HL-60/S4 treated with retinoic acid at 250 ng/mL for 4 days and 3 days (cell line): ENCODE results near the gene MAP3K20.
"Not testable (repeated sequence)": the region's sequence is repeated elsewhere in the genome, so short reads cannot be mapped to it uniquely, and the experiment has no call there.

Experiments used
- in situ Hi-C: fragments of 300-500 bp; cut with MboI; formaldehyde crosslinking; loops from 2 replicates; pipeline ENCODE4 v1.7.0; 2022; ENCODE audit warnings: low sequenced_read_pairs

MAP3K20 gene

DNA sequence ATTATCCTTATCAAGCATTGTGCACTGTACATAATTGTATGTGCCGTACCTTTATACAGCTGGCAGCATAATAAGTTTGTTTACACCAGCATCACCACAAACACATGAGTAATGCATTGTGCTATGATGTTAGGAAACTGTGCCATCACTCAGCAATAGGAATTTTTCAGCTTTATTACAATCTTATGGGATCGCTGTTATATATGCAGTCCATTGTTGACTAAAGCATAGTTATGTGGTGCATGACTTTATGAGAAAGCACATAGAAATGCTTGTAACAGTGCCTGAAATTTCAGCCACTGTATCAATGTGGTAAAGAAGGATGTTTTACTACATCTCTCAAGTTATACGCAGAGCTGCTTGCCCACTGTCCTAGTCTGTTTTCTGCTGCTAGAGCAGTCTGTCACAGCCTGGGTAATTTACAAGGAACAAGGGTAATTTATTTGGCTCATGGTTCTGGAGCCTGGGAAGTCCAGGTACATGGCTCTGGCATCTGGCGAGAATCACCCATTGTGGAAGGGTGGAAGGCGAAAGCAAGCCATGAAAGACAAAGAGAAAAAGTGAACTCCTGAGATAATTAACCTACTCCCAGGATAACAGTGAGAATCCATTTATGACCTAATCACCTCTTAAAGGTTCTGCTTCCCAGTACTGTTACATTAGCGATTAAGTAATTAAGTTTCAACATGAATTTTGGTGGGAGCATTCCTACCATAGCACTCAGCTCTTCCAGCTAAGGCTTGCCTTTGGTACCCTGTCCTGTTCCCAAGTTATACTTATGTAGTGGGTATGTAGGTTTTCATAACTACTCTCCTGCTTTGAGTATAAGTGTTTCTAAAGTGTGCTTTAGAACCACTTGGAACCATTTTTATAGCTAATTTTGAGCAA, 4.6 kb downstream of the MAP3K20 start:
- in situ Hi-C loops, result no loop called here

DNA sequence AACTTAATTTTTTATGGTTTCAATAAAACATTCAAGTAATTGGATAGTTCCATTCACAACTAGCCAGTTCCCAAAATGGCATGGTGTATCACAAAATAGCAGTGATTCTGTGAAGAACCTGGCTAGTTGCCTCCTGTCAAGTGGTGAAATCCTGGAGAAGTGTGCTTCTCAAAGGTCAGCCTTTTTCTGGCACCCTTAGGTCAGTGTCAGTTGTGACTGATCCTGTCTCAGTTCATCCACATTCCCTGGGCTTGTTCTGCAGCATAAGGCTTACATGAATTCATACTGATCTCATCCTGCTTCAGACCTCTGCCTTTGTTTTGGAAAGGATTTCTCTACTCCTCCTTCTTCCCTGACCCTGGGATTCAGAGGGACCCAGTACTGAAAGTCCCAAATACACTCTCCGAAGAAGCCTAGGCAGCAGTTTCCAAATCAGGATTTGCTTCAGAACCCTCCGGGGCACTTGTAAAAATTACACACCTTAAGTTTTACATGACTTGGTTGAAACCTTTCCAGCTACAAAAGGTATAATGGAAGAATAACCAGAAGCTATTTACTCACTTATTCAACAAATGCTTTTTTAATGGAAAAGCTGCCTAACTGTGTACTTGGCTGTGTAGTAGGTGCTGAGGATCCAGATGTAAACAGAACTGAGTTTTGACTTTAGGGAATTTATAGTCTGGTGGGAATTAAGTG, 11.0 kb downstream of the MAP3K20 start:
- in situ Hi-C loops, result no loop called here

- in situ Hi-C loops, result no loop called here
These were observed 11.6 kb downstream of the MAP3K20 start for GRCh38 chr2:173087214-173087581.

GRCh38 chr2:173087793-173088496, 12.3 kb downstream of the MAP3K20 start:
- in situ Hi-C loops, result no loop called here

- in situ Hi-C loops, result no loop called here
These were observed 14.7 kb downstream of the MAP3K20 start for GRCh38 chr2:173090276-173090877.

DNA sequence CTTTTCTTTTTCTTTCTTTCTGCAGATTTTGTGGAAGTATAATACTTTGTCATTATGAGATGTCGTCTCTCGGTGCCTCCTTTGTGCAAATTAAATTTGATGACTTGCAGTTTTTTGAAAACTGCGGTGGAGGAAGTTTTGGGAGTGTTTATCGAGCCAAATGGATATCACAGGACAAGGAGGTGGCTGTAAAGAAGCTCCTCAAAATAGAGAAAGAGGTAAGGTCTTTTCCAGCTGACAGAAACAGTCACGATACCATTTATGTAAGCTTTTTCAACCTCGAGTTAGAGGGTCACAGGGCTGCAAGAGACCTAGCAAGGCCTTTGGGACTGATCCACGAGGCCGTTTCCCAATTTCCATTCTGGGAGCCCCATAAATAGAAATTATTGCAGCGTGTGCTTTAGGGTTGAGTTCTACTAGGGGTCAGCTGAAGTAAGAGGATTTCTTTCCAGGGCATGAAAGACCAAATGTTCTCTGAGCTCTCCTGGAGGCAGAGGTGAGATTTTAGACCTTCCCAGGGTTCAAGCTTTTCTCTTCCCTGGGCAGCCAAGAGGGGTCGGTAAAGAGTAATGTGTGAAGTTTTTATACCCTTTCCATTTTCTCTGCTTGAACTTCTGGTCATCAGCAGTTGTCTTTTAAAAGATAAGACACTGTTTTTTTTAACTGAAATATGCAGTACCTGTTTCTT, 15.5 kb downstream of the MAP3K20 start:
- in situ Hi-C loops, result no loop called here

DNA sequence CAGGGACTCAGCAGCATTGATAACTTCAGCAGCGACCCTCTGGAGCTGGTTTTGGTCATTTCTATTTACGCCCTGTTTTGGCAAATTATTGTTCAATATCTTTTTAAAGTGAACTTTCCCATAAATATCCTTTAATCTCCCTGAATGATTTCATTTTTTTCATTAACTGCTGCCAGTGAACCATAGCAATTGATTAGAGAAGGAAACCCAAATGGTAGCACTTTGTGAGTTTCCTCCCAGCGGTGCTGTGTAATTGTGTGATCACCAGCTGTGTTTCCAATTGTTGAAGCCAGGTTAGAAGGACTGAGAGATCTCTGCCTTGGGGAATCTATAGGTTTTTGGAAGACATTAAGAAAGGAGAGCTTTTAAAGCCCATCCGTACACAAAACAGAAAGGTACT, 16.3 kb downstream of the MAP3K20 start:
- in situ Hi-C loops, result no loop called here

DNA sequence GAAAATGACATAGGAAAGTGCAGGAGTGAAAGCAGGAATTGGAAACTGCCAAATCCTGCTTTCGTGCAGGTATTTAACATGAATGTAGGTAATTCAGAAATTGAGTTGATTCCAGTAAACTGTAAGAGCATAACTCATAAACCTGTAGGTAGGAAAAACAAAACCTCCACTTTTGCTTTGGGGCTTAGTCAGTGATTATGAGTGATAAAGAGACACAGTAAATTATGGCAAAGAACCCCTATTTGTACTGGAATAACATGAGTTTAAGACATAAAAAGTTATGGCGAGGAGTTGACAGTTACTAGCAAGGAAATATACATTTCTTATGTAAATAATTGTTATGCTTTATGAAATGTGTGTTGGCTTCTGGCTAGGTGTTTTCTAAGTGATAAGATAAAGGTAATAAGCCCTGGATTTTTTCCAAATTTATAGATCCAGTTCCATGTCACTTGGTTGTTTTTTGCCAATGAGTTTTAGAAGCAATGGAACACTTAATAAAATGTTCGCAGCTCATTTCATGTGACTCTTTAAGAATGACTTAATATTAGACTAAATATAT, 17.3 kb downstream of the MAP3K20 start:
- in situ Hi-C loops, result no loop called here

DNA sequence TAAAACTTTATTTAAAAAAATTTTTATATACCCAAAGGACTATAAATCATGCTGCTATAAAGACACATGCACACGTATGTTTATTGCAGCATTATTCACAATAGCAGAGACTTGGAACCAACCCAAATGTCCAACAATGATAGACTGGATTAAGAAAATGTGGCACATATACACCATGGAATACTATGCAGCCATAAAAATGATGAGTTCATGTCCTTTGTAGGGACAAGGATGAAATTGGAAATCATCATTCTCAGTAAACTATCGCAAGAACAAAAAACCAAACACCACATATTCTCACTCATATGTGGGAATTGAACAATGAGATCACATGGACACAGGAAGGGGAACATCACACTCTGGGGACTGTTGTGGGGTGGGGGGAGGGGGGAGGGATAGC, 18.0 kb downstream of the MAP3K20 start:
- in situ Hi-C loops, result not testable (repeated sequence)

- in situ Hi-C loops, result no loop called here
These were observed 19.1 kb downstream of the MAP3K20 start for GRCh38 chr2:173094731-173095130.

DNA sequence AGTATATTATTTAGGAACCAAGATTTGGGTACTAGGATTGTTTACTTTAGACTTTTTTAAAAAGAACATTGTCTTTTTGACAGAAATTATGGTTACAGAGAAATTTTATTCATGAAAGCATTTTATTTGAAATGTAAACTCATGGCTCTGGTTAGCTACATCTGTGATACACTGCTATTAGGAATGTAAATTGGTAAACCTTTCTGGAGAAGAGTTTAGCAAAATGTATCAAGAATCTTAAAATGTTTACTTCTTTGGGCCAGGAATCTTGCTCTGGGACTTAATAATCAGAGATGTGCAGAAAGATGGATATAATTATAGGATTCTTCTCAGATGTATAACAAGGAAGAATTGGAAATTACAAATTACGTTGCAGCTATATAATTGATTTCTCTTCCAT, 19.7 kb downstream of the MAP3K20 start:
- in situ Hi-C loops, result no loop called here

GRCh38 chr2:173099271-173099670, 23.6 kb downstream of the MAP3K20 start:
- in situ Hi-C loops, result no loop called here

DNA sequence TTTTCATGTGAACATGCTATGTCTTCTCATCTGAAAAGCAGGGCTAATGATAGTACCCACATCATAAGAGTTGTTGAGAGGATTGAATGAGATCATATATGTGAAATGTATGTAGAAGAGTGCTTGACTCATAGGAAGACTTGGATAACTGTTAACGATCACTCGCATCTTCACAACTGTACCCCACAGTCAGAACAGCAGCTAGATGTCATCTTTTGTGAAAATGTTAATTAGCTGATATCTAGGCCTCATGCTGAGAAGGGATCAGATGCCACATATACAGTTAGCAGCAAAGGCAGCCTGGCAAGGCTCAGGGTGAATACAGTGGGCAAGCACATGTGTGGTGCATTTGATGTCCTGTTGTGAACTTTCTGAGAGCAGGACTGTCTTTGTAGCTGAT, 24.2 kb downstream of the MAP3K20 start:
- in situ Hi-C loops, result no loop called here

GRCh38 chr2:173101687-173102086, 26.0 kb downstream of the MAP3K20 start:
- in situ Hi-C loops, result no loop called here

GRCh38 chr2:173104156-173104555, 28.5 kb downstream of the MAP3K20 start:
- in situ Hi-C loops, result no loop called here

- in situ Hi-C loops, result no loop called here
These were observed 31.4 kb downstream of the MAP3K20 start for GRCh38 chr2:173106959-173107628.

DNA sequence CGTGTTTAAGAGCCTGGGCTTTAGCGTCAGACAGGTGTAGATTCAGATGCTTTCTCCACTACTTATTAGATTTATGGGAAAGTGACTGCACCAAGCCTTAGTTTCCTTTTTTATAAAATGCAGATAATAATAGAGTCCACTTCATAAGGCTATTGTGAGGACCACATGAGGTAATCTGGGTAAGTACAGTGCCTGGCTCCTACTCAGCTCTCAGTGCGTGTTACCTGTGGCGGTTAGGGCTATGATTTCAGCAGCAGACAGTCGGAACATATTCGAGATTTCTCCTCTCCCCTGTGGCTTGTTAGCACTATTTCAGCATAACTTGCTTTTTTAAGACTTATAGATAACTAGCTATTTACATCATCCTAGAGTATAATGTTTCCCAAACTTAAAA, 32.0 kb downstream of the MAP3K20 start:
- in situ Hi-C loops, result no loop called here

DNA sequence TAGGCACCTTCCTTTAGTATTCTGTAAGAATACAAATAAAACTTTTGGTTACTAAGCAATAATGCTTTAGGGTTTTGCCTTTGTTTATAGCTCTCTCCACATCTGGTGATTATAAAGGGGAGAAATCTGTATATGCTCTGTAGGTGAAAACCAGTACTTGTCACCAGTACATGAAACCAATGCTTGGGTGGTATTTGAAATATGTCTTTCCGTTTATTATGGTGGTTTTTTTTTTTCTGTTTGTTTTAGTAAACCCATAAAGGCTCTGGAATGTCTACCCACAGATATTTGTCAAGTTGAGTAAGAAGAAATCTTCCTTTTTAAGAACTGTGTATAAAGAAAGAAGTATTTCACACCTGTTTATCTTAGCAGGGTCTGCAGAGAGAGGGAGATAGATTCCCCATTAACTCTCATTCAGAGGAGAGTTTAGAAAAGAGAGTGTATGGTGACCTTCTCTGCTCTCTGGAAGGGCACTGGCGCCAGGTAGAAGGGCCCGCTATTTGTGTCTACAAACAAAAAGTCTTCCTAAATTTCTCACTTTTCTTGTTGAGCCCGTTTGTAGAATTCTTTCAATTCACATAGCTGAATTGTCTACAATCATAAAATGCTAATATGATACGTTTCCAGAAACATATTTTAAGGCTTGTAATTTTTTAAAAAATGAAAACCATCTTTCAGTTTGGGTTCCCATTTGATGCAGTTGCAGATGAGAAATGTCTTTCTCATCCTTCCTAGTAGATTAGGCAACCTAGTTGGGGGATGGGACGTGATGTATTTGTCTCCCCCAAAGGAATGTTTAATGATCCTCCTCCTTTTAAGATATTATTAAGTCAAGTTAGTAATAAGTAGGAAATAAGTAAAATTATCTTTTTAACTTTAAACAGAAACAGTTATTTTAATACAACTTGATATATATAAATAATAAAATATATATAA, 33.9 kb downstream of the MAP3K20 start:
- in situ Hi-C loops, result no loop called here

- in situ Hi-C loops, result no loop called here
These were observed 42.0 kb downstream of the MAP3K20 start for GRCh38 chr2:173117678-173118077.
